NCI-H2107 (cell line): Measurements from ENCODE around the gene TAF8.

Experiments used
- DNase-seq: peaks from one replicate; lab custom pipeline; 2025; lab: John Stamatoyannopoulos, UW

Gene TAF8

GRCh38 chr6:42125663-42126062 lies 75.3 kb downstream of the TAF8 start:
- no peak for DNase-seq

GRCh38 chr6:42128460-42129359 lies 78.4 kb downstream of the TAF8 start:
- DNase-seq, result no peak

- no peak for DNase-seq
Observed at GRCh38 chr6:42129360-42129676, 79.0 kb downstream of the TAF8 start.

- DNase-seq, result no peak
Observed at GRCh38 chr6:42131531-42131930, 81.2 kb downstream of the TAF8 start.

GRCh38 chr6:42133926-42134325 lies 83.6 kb downstream of the TAF8 start:
- no peak for DNase-seq

GRCh38 chr6:42135161-42135560 lies 84.8 kb downstream of the TAF8 start:
- no peak for DNase-seq

GRCh38 chr6:42135722-42136121 lies 85.4 kb downstream of the TAF8 start:
- no peak for DNase-seq

GRCh38 chr6:42136508-42137193 lies 86.3 kb downstream of the TAF8 start:
- DNase-seq, result no peak
